Karpas-422 (cell line): ENCODE measurements around the gene ERMARD. TPM values are rescaled to one million over a fixed set of nuclear protein-coding genes. Genes with fewer than 3 reads are reported as not detected.

Source experiments
- total RNA-seq: library from RNA; depleted of rRNA; stranded (reverse); fragments of >200 nt; shearing (Covaris generic); gene quantifications from 2 replicates; pipeline ENCODE4 v1.2.3, GENCODE V29; 2014; ENCODE audit warnings: low replicate concordance; rRNA removed

Gene ERMARD
- total RNA-seq, 1 experiment from 2014 or later, result 38.5 TPM

Other genes with a start within 250 kb of the ERMARD start
- gene WDR27, start 49.6 kb upstream of the ERMARD start, total RNA-seq, result 63.0 and 76.8 TPM in 2 replicates
- 43.9 and 51.4 TPM in 2 replicates for gene C6orf120, start 49.5 kb upstream of the ERMARD start, total RNA-seq
- 37.9 and 53.2 TPM in 2 replicates for gene PHF10, start 27.1 kb upstream of the ERMARD start, total RNA-seq
- 5.8 and 6.1 TPM in 2 replicates for gene DYNLT2, start 50 bp upstream of the ERMARD start, total RNA-seq